Measurements from ENCODE around the gene SLAMF8. TPM values are rescaled to one million over a fixed set of nuclear protein-coding genes. Genes with fewer than 3 reads are reported as not detected.

Gene SLAMF8
- total RNA-seq, 1 experiment from 2014 or later: not detected

GRCh38 chr1:159870704-159871103 is 44.0 kb downstream of the SLAMF8 start (continued):
- no peak for TF ChIP-seq PRDM15 (CRISPR knock-in tag; IDR thresholded peaks at IDR 0.05)
- no peak for TF ChIP-seq FOXP4 (CRISPR knock-in tag; IDR thresholded peaks at IDR 0.05)

- Mint-ChIP-seq H3K4me1 (peaks cover under 1% of the 10 kb centered on the region; the same call in 1 of the 2 replicates), H3K27me3 (ENCODE audit: low read depth) (peaks cover 2% of the 10 kb centered on the region; the same call in 1 of the 2 replicates), H3K4me3 (no peak overlapping the region), H3K36me3 (no peaks in the 10 kb centered on the region), H3K9me3 (no peaks in the 10 kb centered on the region), H3K27ac (no peak overlapping the region)
- ATAC-seq (no peak), DNase-seq (ENCODE audit: low spot score) (no peak)
- ChIA-PET CTCF (interaction anchor here (0.6 to 3.4 kb wide), 12 partner anchors 9 to 135 kb away, joined by 3 to 15 read pairs (median 4); partner anchors contain the start of genes SLAMF8 and VSIG8), POLR2A (no interaction called here)
- TF ChIP-seq RORB (CRISPR knock-in tag; IDR thresholded peaks at IDR 0.05): no peak
- no peak for TF ChIP-seq NFE2L1 (CRISPR knock-in tag; IDR thresholded peaks at IDR 0.05)
- no peak for TF ChIP-seq ZNF671 (CRISPR knock-in tag; IDR thresholded peaks at IDR 0.05)
- TF ChIP-seq OVOL2 (CRISPR knock-in tag; IDR thresholded peaks at IDR 0.05; ENCODE audit: borderline replicate concordance): no peak
- no peak for TF ChIP-seq E2F5 (CRISPR knock-in tag; IDR thresholded peaks at IDR 0.05)
- TF ChIP-seq USF2 (CRISPR knock-in tag; IDR thresholded peaks at IDR 0.05): no peak
- TF ChIP-seq USF1 (CRISPR knock-in tag; IDR thresholded peaks at IDR 0.05): no peak
- no peak for TF ChIP-seq CBFB (CRISPR knock-in tag; IDR thresholded peaks at IDR 0.05; ENCODE audit: low read depth)
- TF ChIP-seq ZNF512 (CRISPR knock-in tag; IDR thresholded peaks at IDR 0.05; ENCODE audit: borderline replicate concordance): no peak
- no peak for TF ChIP-seq ZNF138 (CRISPR knock-in tag; conservative IDR thresholded peaks at IDR 0.05)
- no peak for TF ChIP-seq ATF3 (CRISPR knock-in tag; conservative IDR thresholded peaks at IDR 0.05)
- no peak for TF ChIP-seq ZNF416 (CRISPR knock-in tag; IDR thresholded peaks at IDR 0.05)
- no peak for TF ChIP-seq SOX15 (CRISPR knock-in tag; IDR thresholded peaks at IDR 0.05)
- no peak for TF ChIP-seq CTCF (IDR thresholded peaks at IDR 0.05)
- no peak for TF ChIP-seq ZNF232 (CRISPR knock-in tag; IDR thresholded peaks at IDR 0.05)
- TF ChIP-seq IRF2 (CRISPR knock-in tag; IDR thresholded peaks at IDR 0.05; ENCODE audit: borderline replicate concordance, low read depth): no peak
Observed at GRCh38 chr1:159872891-159873290, 46.2 kb downstream of the SLAMF8 start.
